HG03066 (cell line): ENCODE measurements around the gene PCK2.

Experiments
- ATAC-seq: cut with Tn5 transposase; IDR thresholded peaks from one replicate; pipeline ENCODE4 v1.9.1; 2021; ENCODE audit warnings: low read depth; ENCODE audit not compliant: unreplicated experiment

The PCK2 gene

DNA sequence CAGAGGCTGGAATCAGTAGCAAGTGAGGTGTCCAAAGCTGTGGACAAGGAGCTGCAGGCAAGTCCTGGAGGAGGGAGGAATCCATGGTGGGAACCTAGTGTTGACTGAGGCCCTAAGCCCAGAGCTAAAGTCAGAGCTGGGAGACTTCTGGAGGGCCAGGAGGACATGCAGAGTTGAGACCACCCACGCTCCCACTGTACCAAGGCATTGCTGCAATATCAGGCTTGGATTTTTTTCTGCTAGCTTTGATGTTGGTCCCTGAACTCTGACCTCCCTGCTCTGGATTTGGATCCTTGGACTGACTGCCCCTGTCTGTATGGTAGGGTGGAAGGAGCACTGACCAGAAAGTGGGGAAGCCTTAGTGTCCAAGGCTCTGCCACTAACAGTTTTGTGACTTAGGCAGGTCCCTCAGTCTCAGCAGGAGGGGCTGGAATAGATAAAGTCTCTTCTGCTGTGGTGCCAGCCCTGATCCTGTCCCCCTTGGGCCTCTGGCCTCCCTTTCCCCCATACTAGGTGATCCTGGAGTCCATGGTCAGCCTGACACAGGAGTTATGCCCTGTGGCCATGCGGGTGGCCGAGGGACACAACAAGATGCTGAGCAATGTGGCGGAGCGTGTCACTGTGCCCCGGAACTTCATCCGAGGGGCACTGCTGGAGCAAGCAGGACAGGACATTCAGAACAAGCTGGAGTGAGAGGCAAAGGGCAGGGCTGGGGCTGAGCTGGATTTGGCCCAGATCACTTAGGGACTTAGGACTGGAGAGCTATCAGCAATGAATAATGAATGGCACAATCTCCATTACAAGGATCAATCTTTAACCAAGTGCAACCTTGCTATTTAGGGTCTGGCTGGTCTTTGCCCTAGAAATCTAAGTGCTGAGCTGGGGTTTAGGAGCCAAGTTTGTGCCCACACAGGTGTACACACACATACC lies 32.9 kb upstream of the PCK2 start:
- no peak for ATAC-seq

DNA sequence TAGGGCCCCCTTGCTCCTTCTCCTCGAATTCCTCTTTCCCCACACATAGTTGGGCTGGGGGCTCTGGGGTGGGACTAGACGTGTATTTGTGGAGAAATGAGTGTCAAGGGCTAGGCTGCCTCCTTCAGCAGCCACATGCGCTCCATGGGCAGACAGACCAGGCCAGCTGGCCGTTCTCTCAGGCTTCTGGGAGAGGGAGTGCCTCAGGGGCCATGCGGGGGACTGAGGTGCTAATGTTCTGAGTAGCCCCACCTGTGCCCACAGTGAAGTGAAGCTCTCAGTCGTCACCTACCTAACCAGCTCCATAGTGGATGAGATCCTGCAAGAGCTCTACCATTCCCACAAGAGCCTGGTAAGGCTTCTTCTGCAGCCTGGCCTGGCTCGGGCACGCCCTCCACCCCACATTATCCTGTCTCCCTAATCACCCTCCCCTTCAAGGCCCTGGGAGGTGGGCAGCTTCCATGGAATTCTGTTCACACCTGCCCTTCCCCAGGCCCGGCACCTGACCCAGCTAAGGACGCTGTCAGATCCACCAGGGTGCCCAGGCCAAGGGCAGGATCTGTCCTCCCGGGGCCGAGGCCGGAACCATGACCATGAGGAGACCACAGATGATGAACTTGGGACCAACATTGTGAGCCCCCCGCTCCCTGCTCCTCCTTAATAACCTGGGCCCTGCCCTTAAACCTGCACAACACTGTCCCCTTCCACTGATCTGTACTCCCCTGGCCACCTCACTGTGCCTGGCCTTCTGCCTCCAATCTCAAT lies 31.7 kb upstream of the PCK2 start:
- no peak for ATAC-seq

DNA sequence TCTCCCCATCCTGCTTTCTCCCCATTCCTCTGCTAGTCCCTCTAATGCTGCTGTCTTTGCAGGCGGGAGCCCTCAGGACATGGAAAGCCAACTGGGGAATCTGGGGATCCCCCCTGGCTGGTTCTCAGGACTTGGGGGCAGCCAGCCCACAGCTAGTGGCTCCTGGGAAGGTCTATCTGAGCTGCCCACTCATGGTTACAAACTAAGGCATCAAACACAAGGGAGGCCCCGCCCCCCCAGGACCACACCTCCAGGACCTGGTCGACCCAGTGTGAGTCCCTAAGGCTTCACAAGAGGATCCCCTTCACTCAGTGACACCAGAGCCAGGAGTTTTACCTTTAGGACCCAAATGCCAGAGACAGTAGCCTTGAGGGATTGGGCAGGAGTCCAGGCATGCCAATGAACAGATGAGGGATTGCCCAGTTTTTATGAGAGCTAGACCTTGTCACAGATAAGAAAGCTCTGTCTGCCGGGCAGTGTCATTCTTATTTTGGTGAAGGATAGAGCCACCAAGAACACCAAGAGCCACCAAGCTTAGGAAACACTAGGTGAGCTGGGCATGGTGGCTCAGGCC lies 30.8 kb upstream of the PCK2 start:
- no peak for ATAC-seq

DNA sequence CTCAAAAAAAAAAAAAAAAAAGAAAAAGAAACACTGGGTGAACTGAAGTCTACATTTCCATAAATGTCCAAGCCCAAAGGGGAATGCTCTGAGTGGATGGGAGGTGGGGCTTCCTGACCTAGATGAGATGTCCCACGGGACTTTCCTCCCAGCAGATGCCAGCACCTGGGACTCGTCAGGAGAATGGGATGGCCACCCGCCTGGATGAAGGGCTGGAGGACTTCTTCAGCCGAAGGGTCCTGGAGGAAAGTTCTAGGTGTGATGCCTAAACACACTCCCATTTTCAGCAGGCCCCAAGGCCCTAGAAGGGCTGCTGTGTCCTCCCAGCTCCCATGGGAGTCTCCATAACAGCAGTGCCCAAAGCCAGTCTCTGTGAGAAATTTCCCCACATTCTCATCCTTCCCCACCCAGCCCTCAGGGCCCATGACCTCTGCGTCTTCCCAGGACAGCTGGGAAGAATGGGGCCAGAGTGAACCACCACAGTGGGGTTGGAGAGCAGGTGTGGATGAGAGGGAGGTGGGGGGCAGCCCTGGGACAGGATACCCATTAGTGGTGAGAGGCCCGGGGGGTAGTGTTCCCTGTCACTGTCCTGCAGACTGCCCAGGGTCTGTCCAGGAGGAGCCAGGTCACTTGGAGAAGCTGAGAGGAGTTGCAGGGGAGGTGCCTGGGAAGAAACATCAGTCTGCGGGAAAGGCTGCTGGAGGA lies 29.9 kb upstream of the PCK2 start:
- ATAC-seq, result no peak

DNA sequence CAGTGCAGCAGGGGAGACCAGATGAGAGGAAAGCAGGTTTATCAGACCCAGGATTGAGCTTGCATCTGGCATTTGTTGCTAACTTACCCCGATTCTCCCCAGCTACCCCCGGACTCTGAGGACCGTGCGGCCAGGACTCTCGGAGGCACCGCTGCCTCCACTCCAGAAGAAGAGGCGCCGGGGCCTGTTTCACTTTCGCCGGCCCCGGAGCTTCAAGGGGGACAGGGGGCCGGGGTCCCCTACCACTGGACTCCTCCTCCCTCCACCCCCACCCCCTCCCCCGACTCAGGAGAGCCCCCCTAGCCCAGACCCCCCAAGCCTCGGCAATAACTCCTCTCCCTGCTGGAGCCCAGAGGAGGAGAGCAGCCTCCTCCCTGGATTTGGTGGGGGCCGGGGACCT lies 29.3 kb upstream of the PCK2 start:
- ATAC-seq, result no peak

DNA sequence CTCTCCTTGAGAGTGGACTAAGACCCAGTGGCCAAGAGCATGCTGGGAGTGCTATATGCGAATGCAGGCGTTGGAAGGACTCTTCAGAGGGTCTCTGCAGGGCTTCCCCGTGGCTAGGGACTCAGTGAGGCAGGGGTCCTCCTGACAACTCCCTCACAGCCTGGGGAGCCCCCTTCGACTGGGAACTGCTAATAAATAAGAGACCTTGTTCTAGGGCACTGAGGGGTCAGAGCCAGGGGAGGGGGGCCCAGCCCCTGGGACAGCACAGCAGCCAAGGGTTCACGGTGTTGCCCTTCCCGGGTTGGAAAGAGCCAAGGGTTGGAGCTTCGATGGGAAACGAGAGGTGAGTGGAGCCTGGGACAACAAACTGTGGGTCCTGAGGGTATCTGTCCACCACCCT lies 28.7 kb upstream of the PCK2 start:
- no peak for ATAC-seq

DNA sequence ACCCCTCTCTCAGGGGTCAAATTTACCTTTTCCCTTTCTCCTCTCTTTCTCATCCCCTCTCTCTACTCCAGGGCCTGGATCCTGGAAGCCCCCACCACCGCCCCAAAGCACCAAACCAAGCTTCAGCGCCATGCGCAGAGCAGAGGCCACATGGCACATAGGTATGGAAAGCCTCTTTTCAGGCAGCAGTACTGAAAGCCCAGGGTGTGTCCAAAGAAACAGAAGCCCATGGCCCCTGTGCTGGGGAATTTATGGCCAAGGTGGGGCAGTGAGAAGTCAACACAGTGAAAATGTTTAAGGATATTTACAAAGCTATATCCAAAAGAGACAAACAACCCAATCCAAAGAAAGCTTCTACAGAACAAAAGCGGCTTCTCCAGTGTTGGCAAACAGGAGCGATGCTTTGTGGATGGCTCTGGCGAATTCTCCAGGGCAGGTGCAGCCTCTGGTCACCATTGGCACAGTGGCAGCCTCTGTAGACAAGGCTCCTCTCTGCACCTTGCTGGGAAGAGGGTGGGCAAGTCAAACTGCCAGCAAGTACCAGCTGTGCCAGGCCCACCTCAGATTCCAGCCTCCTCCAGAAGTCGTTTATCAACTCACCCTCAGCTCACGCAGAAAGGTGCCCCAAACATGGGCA lies 27.5 kb upstream of the PCK2 start:
- no peak for ATAC-seq

DNA sequence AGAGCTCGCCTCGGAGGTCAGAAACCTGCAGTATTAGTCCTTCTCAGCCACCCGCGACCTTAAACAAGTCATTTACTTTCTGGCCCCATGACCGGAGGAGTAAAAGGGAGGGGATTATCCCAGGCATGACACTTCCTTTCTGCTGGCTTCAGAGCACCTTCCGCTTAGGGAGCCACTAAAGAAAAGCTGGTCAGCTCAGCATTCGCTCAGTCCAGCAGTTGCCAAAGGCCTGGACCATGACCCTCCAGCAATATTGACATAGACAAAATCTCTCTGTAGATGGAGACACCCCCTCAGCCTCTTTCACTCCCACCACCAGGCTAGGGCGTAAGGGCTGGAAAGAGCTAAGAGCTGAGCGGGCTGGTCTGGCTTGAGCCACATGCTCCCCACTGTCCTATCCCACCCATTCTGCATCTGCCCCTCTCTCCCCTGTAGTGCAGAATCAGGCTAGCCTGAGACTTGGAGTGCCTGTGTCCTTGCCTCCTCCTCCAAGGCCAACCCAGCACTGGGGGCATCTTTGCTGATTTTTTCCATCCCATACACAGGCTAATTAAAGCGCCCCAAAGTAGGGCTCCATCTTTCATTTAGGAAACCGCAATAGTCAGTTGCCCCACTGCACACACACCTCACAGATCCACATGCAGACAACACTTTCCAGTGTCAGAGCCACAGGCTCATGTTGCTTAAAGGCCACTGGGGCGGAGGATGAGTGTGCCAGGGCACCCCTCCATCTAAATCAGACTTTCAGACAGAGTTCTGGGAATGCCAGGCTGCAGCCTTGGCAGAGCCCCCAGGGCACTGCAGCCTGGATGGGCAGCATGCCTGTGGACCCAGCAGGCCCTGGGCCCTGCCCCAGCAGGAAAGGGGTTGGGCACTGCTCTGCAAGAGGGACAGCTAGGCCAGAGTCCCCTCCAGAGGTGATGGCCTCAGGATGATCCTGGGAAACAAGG lies 26.7 kb upstream of the PCK2 start:
- no peak for ATAC-seq

DNA sequence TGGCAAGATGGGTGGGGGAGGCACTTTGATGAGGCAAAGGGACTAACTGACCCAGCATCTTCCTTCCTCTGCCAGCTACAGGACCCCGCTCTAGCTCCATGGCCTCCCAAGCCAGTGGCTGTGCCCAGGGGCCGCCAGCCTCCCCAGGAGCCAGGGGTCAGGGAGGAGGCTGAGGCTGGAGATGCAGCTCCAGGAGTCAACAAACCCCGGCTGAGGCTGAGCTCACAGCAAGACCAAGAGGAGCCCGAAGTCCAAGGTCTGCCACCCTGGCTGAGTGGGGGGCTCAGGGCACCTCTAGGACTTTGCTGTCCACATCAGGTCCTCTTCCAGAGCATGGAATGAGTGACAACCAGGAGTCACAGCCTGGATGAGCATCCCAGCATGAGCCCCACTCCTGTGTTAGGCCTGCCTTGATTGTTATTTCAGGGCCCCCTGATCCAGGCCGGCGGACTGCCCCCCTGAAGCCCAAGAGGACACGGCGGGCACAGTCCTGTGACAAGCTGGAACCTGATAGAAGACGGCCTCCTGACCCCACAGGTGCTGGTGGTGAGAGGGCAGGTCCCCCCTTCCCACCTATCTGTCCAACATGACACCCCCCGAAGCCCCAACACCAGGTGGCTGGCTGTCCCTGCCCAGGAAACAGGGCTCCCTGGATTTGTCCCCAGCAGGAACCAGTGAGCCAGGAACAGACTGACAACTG lies 25.2 kb upstream of the PCK2 start:
- ATAC-seq, result no peak

DNA sequence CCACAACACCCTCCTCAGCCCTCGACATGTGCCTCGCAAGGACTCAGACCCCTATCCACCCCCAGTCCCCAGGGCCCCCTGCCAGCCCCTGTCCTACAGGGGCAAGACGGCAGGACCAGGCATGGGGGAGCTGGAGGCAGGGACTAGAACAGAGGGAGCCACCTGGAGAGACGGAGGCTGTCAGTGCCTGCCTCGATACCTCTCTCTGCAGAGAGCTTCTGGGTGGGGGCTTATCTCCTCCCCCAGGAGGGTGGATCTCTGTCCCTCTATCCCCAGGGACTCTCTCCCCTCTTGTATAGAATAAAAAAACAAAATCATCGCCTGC lies 24.7 kb upstream of the PCK2 start:
- ATAC-seq, result no peak

DNA sequence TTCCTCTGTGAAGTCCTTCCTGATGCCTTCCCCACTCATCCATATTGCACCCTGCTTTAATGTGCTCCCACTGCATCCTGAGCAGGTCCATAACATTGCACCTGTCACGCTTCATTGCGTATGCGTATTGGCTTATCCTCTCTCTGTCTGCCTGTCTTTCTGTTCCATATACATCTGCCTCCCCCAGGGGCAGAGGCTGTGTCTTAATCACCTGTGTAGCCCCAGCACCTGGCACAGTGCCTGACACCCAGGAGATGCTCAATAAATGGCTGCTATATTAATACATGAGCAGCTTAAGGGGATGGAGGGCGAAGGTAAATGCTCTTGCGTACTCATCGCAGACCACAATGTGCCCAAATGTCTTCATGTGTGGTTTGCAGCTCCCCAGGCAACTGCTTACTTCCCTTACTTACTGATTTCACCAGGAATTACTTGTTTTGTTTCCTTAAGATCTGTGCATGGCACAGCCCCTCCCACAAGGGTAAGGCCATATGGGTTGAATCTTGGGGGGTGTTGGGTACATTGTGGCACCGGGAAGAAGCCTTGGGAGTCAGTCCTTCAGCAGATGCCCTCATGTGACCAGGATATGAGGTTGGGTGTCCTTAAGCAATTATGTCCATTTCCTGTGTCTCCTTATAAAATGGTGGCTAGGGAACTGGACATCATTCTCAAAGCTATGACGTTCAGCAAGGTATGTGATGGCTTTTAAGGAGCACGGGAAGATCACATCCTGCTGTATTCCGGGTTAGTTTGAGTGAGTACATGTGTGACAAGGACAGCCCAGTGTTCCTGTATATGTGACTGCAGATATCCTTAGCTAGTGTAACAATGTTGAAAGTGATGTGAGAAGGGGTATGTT lies 23.6 kb upstream of the PCK2 start:
- no peak for ATAC-seq

DNA sequence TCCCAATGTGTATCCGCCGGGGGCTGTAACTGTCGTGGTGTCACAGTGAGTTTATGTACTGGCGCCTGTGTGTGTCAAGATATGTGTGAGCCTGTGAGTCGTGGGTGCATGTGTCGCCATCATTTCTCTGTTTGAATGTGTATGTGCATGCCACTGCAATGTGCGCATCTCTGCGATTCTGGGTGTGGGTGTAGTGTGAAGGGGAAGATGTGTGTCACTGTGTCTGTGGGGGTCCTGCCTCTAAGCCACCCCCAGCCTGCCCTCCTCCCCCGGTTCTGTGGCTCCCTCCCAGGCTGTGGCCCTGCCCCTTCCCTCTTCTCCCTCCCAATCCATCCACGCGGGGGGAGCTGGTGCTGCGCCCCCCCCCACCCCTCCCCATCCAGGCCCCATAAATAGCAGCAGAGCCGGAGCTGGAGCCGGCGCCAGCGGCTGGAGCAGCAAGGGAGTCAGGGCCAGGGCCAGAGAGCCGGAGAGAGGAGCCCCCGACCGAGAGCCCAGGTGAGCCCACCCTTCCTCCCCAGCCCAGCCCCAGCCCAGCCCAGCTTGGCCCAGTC lies 22.9 kb upstream of the PCK2 start, which contains the start of gene CPNE6:
CPNE6 (plus strand) TSS at position 419 of the 554 bp plus-strand sequence. CDS start 1,375 bp downstream, outside the sequence.
- ATAC-seq, result no peak

DNA sequence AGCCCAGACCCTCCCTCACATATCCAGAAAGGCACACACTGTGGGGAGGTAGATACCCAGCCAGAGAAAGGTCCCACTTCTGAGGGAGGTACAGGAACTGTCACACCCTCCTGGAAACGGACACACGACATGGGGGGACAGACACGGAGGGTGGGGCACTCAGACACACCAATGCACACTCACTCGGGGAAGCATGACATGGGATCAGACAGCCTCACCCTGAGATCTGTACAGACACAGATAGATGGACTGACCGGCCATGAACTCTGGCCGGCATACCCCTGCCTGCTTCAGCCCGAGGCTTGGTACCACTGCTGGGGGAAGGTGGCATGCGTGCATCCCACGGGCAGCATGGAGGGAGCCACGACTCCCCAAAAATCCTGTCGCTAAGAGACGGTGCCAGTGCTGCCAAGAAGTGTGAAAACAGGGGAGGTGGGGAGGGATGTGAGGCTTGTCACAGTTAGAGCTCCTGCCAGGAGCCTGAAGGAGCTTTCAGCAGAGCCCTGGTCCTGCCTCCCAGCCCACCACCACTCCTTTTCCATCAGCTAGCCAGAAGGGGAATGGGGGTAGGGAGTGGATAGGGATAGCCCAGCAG lies 22.2 kb upstream of the PCK2 start:
- ATAC-seq, result no peak

DNA sequence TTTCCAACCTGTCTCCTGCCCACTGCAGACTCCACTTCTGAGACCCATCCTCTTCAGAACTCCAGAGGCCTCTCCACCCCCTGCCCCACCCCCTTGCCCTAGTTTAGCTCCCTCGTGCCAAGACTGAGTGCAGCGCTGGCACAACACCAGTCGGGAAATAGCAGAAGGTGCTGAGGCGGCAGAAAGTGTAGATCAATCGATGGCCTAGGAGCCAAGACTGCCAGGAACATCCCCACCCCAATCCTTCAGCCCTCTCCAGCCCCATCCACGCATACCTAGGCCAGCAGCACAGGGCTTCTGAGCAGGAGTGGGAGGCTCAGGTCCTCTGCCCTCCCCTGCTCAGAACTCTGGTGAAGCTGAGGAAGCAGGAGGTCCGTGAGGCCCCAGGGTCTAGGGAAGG lies 21.7 kb upstream of the PCK2 start:
- no peak for ATAC-seq

DNA sequence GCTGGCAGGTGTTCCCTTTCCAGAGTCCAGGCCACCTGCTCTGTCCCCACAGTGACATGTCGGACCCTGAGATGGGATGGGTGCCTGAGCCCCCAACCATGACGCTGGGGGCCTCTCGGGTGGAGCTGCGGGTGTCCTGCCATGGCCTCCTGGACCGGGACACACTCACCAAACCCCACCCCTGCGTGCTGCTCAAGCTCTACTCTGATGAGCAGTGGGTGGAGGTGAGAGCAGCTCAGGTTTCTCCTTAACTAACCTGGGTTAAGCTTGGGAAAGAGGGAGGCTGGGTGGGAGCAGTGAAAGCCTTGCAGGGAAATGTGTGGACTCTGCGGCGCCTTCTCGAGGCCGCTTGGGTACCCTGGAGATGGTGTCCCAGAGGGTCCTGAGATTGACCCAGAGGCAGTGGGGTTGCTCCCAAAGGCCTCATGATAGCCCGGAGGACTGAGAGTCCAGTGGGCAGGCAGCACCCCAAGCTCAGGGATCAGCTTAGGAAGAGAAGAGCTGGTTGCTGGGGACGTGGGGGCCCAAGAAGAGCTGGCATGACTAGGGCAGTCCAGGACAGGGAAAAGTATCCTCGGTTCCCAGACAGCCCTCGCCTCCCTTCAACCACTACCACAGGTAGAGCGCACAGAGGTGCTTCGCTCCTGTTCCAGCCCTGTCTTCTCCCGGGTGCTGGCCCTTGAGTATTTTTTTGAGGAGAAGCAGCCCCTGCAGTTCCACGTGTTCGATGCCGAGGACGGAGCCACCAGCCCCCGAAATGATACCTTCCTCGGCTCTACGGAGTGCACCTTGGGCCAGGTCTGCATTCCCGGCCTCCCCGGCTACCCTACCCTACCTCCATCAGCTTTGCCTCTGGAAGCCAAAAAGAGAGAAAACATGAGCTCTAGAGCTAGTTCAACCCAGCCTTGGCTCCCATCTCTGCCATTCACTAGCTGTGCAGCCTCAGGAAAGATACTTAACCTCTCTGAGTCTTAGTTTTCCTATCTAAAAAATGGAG lies 20.9 kb upstream of the PCK2 start:
- no peak for ATAC-seq
